ENCODE results near the gene C1orf167. TPM values are rescaled to one million over a fixed set of nuclear protein-coding genes. Genes with fewer than 3 reads are reported as not detected.

Gene C1orf167
- total RNA-seq, 1 experiment from 2014 or later: 0.39 TPM

DNA sequence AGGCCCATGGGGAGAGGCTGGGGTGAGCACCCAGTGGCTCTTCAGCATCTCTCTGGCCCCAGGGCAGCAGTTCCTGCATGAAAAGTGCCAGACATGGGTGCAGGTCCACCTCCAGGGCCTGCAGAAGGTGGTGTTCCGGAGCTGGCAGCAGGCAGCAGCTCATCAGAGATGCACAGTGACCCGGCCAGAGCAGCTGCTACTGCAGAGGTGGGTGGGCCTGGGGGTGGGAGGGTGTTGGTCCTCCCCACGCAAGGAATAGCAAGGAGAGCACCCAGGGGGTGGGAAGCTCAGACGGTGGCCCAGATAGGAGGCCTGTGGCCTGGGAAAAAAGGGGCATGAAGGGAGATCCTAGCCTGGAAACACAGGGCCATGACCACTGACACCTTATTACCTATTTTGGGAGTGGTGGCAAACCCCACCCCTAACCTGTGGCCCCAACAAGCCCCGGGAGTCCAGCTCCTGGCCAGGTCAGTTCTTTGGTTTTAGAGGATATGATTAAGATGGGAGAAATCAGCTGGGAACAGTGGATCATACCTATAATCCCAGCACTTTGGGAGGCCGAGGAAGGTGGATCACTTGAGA, 20.2 kb downstream of the C1orf167 start:
- H3K27ac Mint-ChIP-seq: no peak overlapping the region; a peak in 1 of 7 replicates
- no peak overlapping the region for H3K14ac ChIP-seq (ENCODE audit: insufficient read depth, low read length)
- no peak overlapping the region for H3K4ac ChIP-seq (ENCODE audit: low read depth, low read length)
- no peak overlapping the region for H4K5ac ChIP-seq (ENCODE audit: insufficient read length, low read depth, low read length)
- no peak overlapping the region for H3K23ac ChIP-seq (ENCODE audit: insufficient read length, low read depth, low read length)
- TF ChIP-seq, protein P1, sequence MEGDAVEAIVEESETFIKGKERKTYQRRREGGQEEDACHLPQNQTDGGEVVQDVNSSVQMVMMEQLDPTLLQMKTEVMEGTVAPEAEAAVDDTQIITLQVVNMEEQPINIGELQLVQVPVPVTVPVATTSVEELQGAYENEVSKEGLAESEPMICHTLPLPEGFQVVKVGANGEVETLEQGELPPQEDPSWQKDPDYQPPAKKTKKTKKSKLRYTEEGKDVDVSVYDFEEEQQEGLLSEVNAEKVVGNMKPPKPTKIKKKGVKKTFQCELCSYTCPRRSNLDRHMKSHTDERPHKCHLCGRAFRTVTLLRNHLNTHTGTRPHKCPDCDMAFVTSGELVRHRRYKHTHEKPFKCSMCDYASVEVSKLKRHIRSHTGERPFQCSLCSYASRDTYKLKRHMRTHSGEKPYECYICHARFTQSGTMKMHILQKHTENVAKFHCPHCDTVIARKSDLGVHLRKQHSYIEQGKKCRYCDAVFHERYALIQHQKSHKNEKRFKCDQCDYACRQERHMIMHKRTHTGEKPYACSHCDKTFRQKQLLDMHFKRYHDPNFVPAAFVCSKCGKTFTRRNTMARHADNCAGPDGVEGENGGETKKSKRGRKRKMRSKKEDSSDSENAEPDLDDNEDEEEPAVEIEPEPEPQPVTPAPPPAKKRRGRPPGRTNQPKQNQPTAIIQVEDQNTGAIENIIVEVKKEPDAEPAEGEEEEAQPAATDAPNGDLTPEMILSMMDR (conservative IDR thresholded peaks at IDR 0.05): no peak
- peaks cover 4% of the 10 kb centered on the region; the same call in 1 of the 2 replicates for H3K27me3 Mint-ChIP-seq (ENCODE audit: low read depth)
- no peaks in the 10 kb centered on the region for H3K79me2 ChIP-seq (ENCODE audit: insufficient read depth, low read length)
- no peak for DNase-seq
- H3K79me1 ChIP-seq (ENCODE audit: insufficient read depth, low read depth, low read length, poor library complexity, severe bottlenecking): no peaks in the 10 kb centered on the region
- H4K91ac ChIP-seq (ENCODE audit: insufficient read length, low read depth, low read length): no peak overlapping the region
- no peak overlapping the region for H2AK5ac ChIP-seq (ENCODE audit: insufficient read length, low read length)
- H3K56ac ChIP-seq (ENCODE audit: insufficient read length, low read depth, low read length): no peak overlapping the region
- no peak overlapping the region for H3K18ac ChIP-seq (ENCODE audit: insufficient read length, low read depth, low read length)
- peaks cover 19 to 24% of the 10 kb centered on the region in 2 experiments for H3K4me1 Mint-ChIP-seq
- H3K4me1 ChIP-seq (ENCODE audit: insufficient read depth, low read length): peaks cover 4% of the 10 kb centered on the region; the same call in 1 of the 2 replicates
- H4K8ac ChIP-seq (replicated peaks; ENCODE audit: insufficient read length, low read depth, low read length): no peak overlapping the region
- no peaks in the 10 kb centered on the region for H3K23me2 ChIP-seq (ENCODE audit: insufficient read length, low read depth, low read length, poor library complexity, severe bottlenecking)
- H3T11ph ChIP-seq (ENCODE audit: low read length): no peak overlapping the region
- H3K9ac ChIP-seq (ENCODE audit: extremely low read depth, insufficient read length, low read length): no peak overlapping the region
- no peak overlapping the region for H2BK120ac ChIP-seq (ENCODE audit: low read depth, low read length, poor library complexity, severe bottlenecking)
- H3K4me3 Mint-ChIP-seq: no peak overlapping the region; a peak in 1 of 5 replicates
- no peaks in the 10 kb centered on the region for H3K9me3 Mint-ChIP-seq
- no peak overlapping the region for H2BK15ac ChIP-seq (ENCODE audit: low read depth, low read length)
- H3K36me3 Mint-ChIP-seq (ENCODE audit: insufficient read depth in 1 of 3, low read depth in 3 of 3): no peaks in the 10 kb centered on the region
- no peak overlapping the region for H2BK12ac ChIP-seq (ENCODE audit: insufficient read length, low read depth, low read length)
- H4K20me1 ChIP-seq (ENCODE audit: control insufficient read depth, insufficient read depth, insufficient read length): no peaks in the 10 kb centered on the region
- H3K27me3 ChIP-seq (ENCODE audit: insufficient read depth, low read length): no peaks in the 10 kb centered on the region
- H3K27ac ChIP-seq (ENCODE audit: insufficient read length, low read depth, low read length): no peak overlapping the region
- no peak overlapping the region for H3K4me2 ChIP-seq (ENCODE audit: insufficient read depth, insufficient read length, low read length)
- H3K9me3 ChIP-seq (ENCODE audit: control insufficient read depth, low read depth, low read length): no peaks in the 10 kb centered on the region
- no peak overlapping the region for H2BK5ac ChIP-seq (ENCODE audit: insufficient read length, low read length)
- H2BK20ac ChIP-seq (ENCODE audit: low read depth, low read length, poor library complexity, severe bottlenecking): no peak overlapping the region
- no CpG with 5 or more reads among the region's 6 CpGs for WGBS (ENCODE audit: extremely low coverage, insufficient read length, low lambda C conversion rate)
- H2AFZ ChIP-seq (ENCODE audit: low read length): no peak overlapping the region
